Neural progenitor cell (in vitro differentiated cells): ENCODE results near the gene CSF2. TPM values are rescaled to one million over a fixed set of nuclear protein-coding genes. Genes with fewer than 3 reads are reported as not detected.

Experiments
- DNase-seq: peaks from one replicate; pipeline ENCODE4 v3.0.0-alpha.2; 2016; ENCODE audit warnings: low spot score
- H2AFZ ChIP-seq: fragments of 200-600 bp; sonication (generic); replicated peaks from 2 replicates; pipeline ENCODE4 v1.6.1; 2016; ENCODE audit warnings: antibody characterized with exemption
- H3F3A ChIP-seq: fragments of 200-600 bp; sonication (generic); 2 replicates; pipeline ENCODE4 v1.6.1; 2016; ENCODE audit warnings: antibody characterized with exemption, low read depth
- H3K27ac ChIP-seq: fragments of 200-600 bp; sonication (generic); 2 replicates; pipeline ENCODE4 v1.5.1; 2016; ENCODE audit warnings: mild to moderate bottlenecking
- H3K27me3 ChIP-seq: fragments of 200-600 bp; sonication (generic); 2 replicates; pipeline ENCODE4 v1.6.1; 2016; ENCODE audit warnings: mild to moderate bottlenecking, moderate library complexity
- H3K36me3 ChIP-seq: fragments of 200-600 bp; sonication (generic); 2 replicates; pipeline ENCODE4 v1.5.1; 2016
- H3K4me1 ChIP-seq: fragments of 200-600 bp; sonication (generic); 2 replicates; pipeline ENCODE4 v1.6.1; 2016; ENCODE audit warnings: mixed run types
- H3K4me2 ChIP-seq: fragments of 200-600 bp; sonication (generic); 2 replicates; pipeline ENCODE4 v1.6.1; 2016
- H3K4me3 ChIP-seq: fragments of 200-600 bp; sonication (generic); 2 replicates; pipeline ENCODE4 v1.5.1; 2016
- H3K79me2 ChIP-seq: fragments of 200-600 bp; sonication (generic); 2 replicates; pipeline ENCODE4 v1.6.1; 2016; ENCODE audit warnings: low read depth
- H3K9ac ChIP-seq: fragments of 200-600 bp; sonication (generic); 2 replicates; pipeline ENCODE4 v1.6.1; 2016
- H3K9me3 ChIP-seq: fragments of 200-600 bp; sonication (generic); 2 replicates; pipeline ENCODE4 v1.5.1; 2016; ENCODE audit warnings: low read depth
- H4K20me1 ChIP-seq: fragments of 200-600 bp; sonication (generic); 2 replicates; pipeline ENCODE4 v1.6.1; 2016; ENCODE audit warnings: low read depth
- H3K27ac Mint-ChIP-seq: 3 replicates; pipeline ENCODE4 v1.8.0; 2021; ENCODE audit warnings: mixed read lengths
- H3K27me3 Mint-ChIP-seq: 2 replicates; pipeline ENCODE4 v1.8.0; 2022; ENCODE audit warnings: low read depth, mild to moderate bottlenecking, inconsistent platforms, moderate library complexity, mixed read lengths; ENCODE audit not compliant: insufficient read depth
- H3K36me3 Mint-ChIP-seq: 3 replicates; pipeline ENCODE4 v1.8.0; 2021; ENCODE audit warnings: mixed read lengths
- H3K4me1 Mint-ChIP-seq: 3 replicates; pipeline ENCODE4 v1.8.0; 2021; ENCODE audit warnings: mixed read lengths
- H3K4me3 Mint-ChIP-seq: 3 replicates; pipeline ENCODE4 v1.8.0; 2021; ENCODE audit warnings: mild to moderate bottlenecking, moderate library complexity, mixed read lengths
- H3K9me3 Mint-ChIP-seq: 3 replicates; pipeline ENCODE4 v1.8.0; 2020; ENCODE audit warnings: mixed read lengths
- EZH2 ChIP-seq: fragments of 200-600 bp; sonication (generic); IDR thresholded peaks from 2 replicates; pipeline ENCODE4 v1.6.1; 2017; ENCODE audit warnings: antibody characterized with exemption, mild to moderate bottlenecking, moderate library complexity
- EZH2phosphoT487 ChIP-seq: fragments of 200-600 bp; sonication (generic); IDR thresholded peaks from 2 replicates; pipeline ENCODE4 v1.6.1; 2017; ENCODE audit warnings: antibody characterized with exemption
- total RNA-seq: library from RNA; depleted of rRNA; stranded (reverse); fragments of >200 nt; gene quantifications from 2 replicates; pipeline ENCODE4 v1.2.3, GENCODE V29; 2015; ENCODE audit warnings: low replicate concordance
- TF ChIP-seq, protein P1 (sequence below): fragments of 200-600 bp; sonication (generic); IDR thresholded peaks from 2 replicates; pipeline ENCODE4 v1.5.1; 2017; ENCODE audit warnings: antibody characterized with exemption, mild to moderate bottlenecking

CSF2 gene
- total RNA-seq, 1 donor from 2014 or later: not detected

- no peak overlapping the region for H3K27ac ChIP-seq
- Mint-ChIP-seq H3K4me3 (no peak overlapping the region), H3K36me3 (no peaks in the 10 kb centered on the region), H3K9me3 (no peaks in the 10 kb centered on the region), H3K4me1 (no peaks in the 10 kb centered on the region), H3K27me3 (peaks cover 5% of the 10 kb centered on the region), H3K27ac (peak overlapping the region; percentile 54)
- no peak overlapping the region for H3K9ac ChIP-seq
- no peak overlapping the region for H3K4me3 ChIP-seq
- no peaks in the 10 kb centered on the region for H3K27me3 ChIP-seq
- no peaks in the 10 kb centered on the region for H3K9me3 ChIP-seq
- H4K20me1 ChIP-seq: no peaks in the 10 kb centered on the region
- no peak overlapping the region for H2AFZ ChIP-seq
- H3K4me1 ChIP-seq: no peaks in the 10 kb centered on the region
- no peak overlapping the region for H3K4me2 ChIP-seq
- no peaks in the 10 kb centered on the region for H3K36me3 ChIP-seq
- no peaks in the 10 kb centered on the region for H3F3A ChIP-seq
- no peaks in the 10 kb centered on the region for H3K79me2 ChIP-seq
- no peak for DNase-seq
- no peak for TF ChIP-seq EZH2
- TF ChIP-seq EZH2phosphoT487: no peak
- TF ChIP-seq, protein P1, sequence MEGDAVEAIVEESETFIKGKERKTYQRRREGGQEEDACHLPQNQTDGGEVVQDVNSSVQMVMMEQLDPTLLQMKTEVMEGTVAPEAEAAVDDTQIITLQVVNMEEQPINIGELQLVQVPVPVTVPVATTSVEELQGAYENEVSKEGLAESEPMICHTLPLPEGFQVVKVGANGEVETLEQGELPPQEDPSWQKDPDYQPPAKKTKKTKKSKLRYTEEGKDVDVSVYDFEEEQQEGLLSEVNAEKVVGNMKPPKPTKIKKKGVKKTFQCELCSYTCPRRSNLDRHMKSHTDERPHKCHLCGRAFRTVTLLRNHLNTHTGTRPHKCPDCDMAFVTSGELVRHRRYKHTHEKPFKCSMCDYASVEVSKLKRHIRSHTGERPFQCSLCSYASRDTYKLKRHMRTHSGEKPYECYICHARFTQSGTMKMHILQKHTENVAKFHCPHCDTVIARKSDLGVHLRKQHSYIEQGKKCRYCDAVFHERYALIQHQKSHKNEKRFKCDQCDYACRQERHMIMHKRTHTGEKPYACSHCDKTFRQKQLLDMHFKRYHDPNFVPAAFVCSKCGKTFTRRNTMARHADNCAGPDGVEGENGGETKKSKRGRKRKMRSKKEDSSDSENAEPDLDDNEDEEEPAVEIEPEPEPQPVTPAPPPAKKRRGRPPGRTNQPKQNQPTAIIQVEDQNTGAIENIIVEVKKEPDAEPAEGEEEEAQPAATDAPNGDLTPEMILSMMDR: no peak
Observed at GRCh38 chr5:132050661-132051552, 22.7 kb upstream of the CSF2 start.

DNA sequence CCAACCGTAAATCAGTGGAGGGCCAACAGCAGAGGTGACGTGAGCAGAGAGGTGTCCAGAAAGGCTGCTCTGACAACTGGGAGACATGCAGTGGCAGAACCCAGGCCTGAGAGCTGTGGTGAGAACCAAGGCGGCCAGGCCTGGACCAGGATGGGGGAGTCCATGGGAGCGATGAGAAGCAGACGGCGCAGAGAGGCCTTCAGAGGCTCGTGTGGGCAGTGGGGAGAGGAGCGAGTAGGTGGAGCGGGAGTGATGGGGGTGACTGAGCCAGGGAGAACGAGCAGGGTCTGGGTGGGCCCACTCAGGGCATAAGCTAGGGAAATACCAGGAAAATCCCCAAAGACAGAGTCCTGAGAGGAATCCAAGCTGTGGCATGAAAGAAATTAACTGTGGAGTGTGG is 21.1 kb upstream of the CSF2 start:
- Histone ChIP-seq H3K9me3 (no peaks in the 10 kb centered on the region), H3K4me1 (no peaks in the 10 kb centered on the region), H3K79me2 (no peaks in the 10 kb centered on the region), H3K27ac (no peak overlapping the region), H3K4me2 (no peak overlapping the region), H3K27me3 (no peaks in the 10 kb centered on the region), H3F3A (no peaks in the 10 kb centered on the region), H2AFZ (no peak overlapping the region), H3K36me3 (no peaks in the 10 kb centered on the region), H4K20me1 (no peaks in the 10 kb centered on the region), H3K4me3 (no peak overlapping the region), H3K9ac (no peak overlapping the region)
- Mint-ChIP-seq H3K36me3 (no peaks in the 10 kb centered on the region), H3K4me3 (no peak overlapping the region), H3K4me1 (no peaks in the 10 kb centered on the region), H3K27ac (peak overlapping the region; percentile 25), H3K27me3 (peaks cover 5% of the 10 kb centered on the region), H3K9me3 (no peaks in the 10 kb centered on the region)
- TF ChIP-seq EZH2phosphoT487: no peak
- no peak for TF ChIP-seq EZH2
- TF ChIP-seq, protein P1: no peak
- DNase-seq: no peak

GRCh38 chr5:132053483-132053882 is 20.1 kb upstream of the CSF2 start:
- Histone ChIP-seq H3K9me3 (no peaks in the 10 kb centered on the region), H3K9ac (no peak overlapping the region), H3K4me3 (no peak overlapping the region), H3K27me3 (no peaks in the 10 kb centered on the region), H3K4me1 (no peaks in the 10 kb centered on the region), H3K4me2 (no peak overlapping the region), H3K27ac (no peak overlapping the region), H4K20me1 (no peaks in the 10 kb centered on the region), H3F3A (no peaks in the 10 kb centered on the region), H3K36me3 (no peaks in the 10 kb centered on the region), H3K79me2 (no peaks in the 10 kb centered on the region), H2AFZ (no peak overlapping the region)
- Mint-ChIP-seq H3K27me3 (peaks cover 5% of the 10 kb centered on the region), H3K4me3 (no peak overlapping the region), H3K27ac (no peak overlapping the region), H3K36me3 (no peaks in the 10 kb centered on the region), H3K9me3 (no peaks in the 10 kb centered on the region), H3K4me1 (no peaks in the 10 kb centered on the region)
- no peak for DNase-seq
- TF ChIP-seq EZH2phosphoT487: no peak
- no peak for TF ChIP-seq EZH2
- TF ChIP-seq, protein P1: no peak
